ENCODE measurements around the gene NR1D1. TPM values are rescaled to one million over a fixed set of nuclear protein-coding genes. Genes with fewer than 3 reads are reported as not detected.

NR1D1 gene
- total RNA-seq, 1 donor from 2014 or later = 0.43 TPM

DNA sequence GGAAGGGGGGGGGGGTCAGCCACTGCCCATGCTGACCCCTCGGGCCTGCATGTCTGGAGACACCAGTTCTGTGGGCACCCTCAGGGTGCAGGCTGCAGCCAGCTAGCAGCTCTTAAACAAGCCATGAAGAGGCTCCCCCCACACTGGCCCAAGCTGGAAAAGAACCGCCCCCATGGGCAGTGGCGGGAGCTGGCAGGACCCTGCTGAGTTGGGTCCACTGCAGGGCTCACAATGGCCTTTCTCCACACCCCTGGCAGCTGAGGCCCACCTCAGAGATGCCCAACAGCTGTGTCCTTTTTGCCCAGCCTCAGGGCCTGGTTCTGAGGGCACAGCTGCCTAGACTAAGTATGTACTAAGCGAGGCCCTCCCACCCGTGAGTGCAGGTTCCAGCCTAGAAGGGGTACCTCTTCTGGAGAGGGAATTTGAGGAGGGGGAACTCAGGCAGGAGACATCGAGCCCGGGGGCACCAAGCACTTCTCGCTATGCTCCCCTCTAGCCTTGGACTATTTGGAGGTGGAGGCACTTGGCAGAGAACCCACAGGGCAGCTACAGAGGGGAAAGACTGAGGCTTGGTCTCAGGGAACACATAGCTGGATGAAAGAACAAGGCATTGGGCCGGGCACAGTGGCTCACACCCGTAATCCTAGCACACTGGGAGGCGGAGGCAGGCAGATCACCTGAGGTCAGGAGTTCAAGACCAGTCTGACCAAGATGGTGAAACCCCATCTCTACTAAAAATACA, 34.4 kb downstream of the NR1D1 start:
- TF ChIP-seq, protein P1, sequence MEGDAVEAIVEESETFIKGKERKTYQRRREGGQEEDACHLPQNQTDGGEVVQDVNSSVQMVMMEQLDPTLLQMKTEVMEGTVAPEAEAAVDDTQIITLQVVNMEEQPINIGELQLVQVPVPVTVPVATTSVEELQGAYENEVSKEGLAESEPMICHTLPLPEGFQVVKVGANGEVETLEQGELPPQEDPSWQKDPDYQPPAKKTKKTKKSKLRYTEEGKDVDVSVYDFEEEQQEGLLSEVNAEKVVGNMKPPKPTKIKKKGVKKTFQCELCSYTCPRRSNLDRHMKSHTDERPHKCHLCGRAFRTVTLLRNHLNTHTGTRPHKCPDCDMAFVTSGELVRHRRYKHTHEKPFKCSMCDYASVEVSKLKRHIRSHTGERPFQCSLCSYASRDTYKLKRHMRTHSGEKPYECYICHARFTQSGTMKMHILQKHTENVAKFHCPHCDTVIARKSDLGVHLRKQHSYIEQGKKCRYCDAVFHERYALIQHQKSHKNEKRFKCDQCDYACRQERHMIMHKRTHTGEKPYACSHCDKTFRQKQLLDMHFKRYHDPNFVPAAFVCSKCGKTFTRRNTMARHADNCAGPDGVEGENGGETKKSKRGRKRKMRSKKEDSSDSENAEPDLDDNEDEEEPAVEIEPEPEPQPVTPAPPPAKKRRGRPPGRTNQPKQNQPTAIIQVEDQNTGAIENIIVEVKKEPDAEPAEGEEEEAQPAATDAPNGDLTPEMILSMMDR (IDR thresholded peaks at IDR 0.05) = no peak
- intact Hi-C loops (cut with DNase I) = no loop called here
- peak overlapping the region; percentile 91 for H3K27ac ChIP-seq
- no peaks in the 10 kb centered on the region for H3K36me3 ChIP-seq
- no peaks in the 10 kb centered on the region for H3K9me3 ChIP-seq
- H3K27me3 ChIP-seq = no peaks in the 10 kb centered on the region
- peak overlapping the region; percentile 93 to 100 for H3K4me3 ChIP-seq
- DNase-seq (ENCODE audit: low spot score in 2 of 2) = no peak
- peaks cover 25 to 64% of the 10 kb centered on the region in 2 donors for H3K4me1 ChIP-seq

DNA sequence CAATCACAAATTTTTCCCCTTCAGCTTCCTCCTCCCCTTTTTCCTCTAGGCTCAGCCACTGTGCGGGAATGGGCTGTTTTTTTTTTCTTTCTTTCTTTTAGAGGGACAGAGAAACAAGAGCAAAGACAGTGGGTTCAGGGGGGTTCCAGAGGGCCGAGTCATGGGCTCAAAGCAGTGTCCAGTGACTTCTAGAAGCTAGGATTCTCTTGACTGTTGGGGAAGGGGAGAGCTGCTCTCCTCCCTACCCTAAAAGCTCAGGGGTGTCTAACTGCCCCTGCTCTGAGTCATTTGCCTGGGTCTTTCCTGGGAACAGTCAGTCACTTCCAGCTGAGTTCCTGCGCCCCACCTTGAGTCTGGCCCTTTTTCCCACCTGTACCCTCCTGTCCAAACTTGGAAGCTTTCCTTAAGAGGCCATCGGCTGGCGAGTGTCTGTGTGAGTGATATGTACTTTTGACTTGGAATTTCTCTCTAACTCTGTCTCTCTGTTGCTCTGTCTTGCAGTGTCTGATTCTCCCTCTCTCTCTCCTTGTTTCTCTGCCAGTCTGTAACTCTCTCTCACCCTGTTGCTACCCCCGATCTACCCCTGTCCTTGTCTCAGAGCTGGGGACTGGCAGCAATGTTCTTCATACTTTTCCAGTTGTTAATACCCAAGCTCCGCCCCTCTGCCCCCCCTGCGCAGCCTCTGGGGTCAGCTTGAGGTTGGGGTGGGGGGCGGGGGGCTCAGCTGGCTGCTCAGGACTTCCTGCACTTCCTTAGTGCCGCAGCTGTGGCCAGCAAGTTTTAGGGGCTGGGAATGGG, 35.2 kb downstream of the NR1D1 start:
- TF ChIP-seq, protein P1 (IDR thresholded peaks at IDR 0.05) = no peak
- Histone ChIP-seq H3K36me3 (no peaks in the 10 kb centered on the region), H3K4me1 (peaks cover 18 to 56% of the 10 kb centered on the region in 2 donors), H3K27me3 (no peaks in the 10 kb centered on the region), H3K27ac (peak overlapping the region; percentile 91), H3K9me3 (no peaks in the 10 kb centered on the region), H3K4me3 (peak overlapping the region; percentile 93 to 100)
- intact Hi-C loops (cut with DNase I) = no loop called here
- no peak for DNase-seq (ENCODE audit: low spot score in 2 of 2)

DNA sequence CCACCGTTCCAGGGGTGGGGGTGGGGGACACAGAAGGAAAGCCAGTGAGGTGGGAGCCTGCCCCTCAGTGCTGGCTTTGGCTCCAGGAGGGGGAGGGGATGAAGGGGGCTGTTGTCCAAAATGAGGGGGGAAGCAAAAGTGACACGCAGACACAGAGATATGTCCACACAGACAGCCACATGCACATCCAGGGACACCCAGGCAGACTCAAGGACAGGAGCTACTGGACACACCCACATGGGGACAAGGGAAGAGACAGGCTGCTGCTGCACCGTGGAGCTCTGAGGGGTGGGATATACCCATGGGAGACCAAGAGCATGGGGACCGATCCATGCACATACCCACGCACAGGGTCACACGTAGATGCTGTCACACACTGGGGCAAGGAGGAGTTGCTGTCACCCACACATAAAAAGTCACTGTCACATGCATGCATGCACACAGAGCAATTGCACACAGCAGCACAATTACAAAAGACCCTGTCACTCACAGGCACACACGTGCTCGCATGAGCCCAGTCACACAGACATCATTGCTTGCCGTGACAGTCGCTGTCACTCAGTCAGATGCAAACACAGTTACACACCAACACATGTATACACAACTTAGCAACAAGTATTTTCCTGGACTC, 36.4 kb downstream of the NR1D1 start:
- Histone ChIP-seq H3K36me3 (no peaks in the 10 kb centered on the region), H3K4me1 (peaks cover 10 to 45% of the 10 kb centered on the region in 2 donors), H3K27me3 (no peaks in the 10 kb centered on the region), H3K27ac (peak overlapping the region; percentile 86 to 91), H3K9me3 (no peaks in the 10 kb centered on the region), H3K4me3 (peak overlapping the region; percentile 93 to 100)
- intact Hi-C loops (cut with DNase I) = loop anchor here (1.0 to 2.0 kb wide), 2 partner anchors 11 to 105 kb away; no protein-coding TSS in a partner anchor
- TF ChIP-seq, protein P1 (IDR thresholded peaks at IDR 0.05) = no peak
- DNase-seq (ENCODE audit: low spot score in 2 of 2) = no peak

DNA sequence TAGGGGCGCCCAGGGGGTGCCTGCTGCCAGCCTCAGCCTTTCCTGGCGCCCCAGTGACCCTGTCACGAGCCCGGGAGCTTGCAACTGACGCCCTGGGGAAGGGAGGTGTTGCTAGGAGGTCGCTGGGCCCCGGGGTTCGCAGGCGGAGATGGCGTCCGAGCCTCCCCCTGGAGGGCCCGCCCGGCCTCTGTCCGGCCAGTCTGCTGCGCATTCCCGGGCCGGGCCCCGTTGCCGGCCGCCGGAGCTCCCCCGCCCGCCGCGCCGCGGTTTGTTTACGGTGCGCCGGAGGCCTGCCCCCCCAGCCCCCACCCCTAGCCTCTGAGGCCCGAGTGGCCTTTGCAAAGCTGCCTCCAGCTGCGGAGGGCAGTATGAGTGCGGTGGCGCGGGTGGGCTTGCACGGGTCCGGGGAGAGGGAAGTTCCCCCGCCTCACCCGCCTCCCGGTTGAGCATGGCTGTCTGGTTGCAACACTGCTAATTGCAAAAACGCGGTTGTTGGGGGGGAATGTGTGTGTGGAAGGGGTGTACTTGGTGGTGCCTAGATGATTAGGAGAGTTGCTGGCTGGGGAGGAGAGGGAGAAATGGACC, 37.1 kb downstream of the NR1D1 start:
- TF ChIP-seq, protein P1 (IDR thresholded peaks at IDR 0.05) = no peak
- peak overlapping the region; percentile 86 to 91 for H3K27ac ChIP-seq
- H3K4me1 ChIP-seq = peaks cover 10 to 40% of the 10 kb centered on the region in 2 donors
- DNase-seq (ENCODE audit: low spot score in 2 of 2) = no peak
- H3K27me3 ChIP-seq = no peaks in the 10 kb centered on the region
- intact Hi-C loops (cut with DNase I) = loop anchor here (1.0 to 2.0 kb wide), 2 partner anchors 12 to 106 kb away; no protein-coding TSS in a partner anchor
- no peaks in the 10 kb centered on the region for H3K9me3 ChIP-seq
- H3K36me3 ChIP-seq = no peaks in the 10 kb centered on the region
- peak overlapping the region; percentile 93 to 100 for H3K4me3 ChIP-seq
